ENCODE data around the gene PCDHA10.

DNA sequence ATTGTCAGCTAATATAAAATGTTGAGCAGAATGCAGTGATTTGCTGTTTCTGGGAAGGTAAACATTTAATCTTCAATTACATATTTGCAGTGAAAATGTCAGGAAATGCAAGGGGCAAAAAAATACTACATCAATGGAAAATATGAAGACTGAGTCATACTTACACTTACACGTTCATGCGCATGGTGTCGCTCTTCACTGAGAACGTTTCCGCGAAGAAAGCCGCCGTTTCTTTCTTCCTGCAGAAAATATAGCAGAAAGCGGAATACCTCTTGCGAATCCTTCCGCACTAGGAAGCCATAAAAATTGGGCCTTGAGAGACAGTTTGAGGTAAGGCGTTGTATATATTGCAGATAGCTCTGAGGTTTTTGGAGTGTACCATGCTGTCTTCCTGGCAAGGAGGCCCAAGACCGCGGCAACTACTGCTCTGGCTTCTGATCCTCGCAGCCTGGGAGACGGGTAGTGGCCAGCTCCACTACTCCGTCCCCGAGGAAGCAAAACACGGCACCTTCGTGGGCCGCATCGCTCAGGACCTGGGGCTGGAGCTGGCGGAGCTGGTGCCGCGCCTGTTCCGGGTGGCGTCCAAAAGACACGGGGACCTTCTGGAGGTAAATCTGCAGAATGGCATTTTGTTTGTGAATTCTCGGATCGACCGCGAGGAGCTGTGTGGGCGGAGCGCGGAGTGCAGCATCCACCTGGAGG is 26.3 kb downstream of the PCDHA10 start, which contains the start of gene PCDHA13:
- TF ChIP-seq, protein P1, sequence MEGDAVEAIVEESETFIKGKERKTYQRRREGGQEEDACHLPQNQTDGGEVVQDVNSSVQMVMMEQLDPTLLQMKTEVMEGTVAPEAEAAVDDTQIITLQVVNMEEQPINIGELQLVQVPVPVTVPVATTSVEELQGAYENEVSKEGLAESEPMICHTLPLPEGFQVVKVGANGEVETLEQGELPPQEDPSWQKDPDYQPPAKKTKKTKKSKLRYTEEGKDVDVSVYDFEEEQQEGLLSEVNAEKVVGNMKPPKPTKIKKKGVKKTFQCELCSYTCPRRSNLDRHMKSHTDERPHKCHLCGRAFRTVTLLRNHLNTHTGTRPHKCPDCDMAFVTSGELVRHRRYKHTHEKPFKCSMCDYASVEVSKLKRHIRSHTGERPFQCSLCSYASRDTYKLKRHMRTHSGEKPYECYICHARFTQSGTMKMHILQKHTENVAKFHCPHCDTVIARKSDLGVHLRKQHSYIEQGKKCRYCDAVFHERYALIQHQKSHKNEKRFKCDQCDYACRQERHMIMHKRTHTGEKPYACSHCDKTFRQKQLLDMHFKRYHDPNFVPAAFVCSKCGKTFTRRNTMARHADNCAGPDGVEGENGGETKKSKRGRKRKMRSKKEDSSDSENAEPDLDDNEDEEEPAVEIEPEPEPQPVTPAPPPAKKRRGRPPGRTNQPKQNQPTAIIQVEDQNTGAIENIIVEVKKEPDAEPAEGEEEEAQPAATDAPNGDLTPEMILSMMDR (IDR thresholded peaks at IDR 0.05; ENCODE audit: low read length) = no peak
- TF ChIP-seq EZH2 (optimal IDR thresholded peaks at IDR 0.05; ENCODE audit: low read depth, low read length) (no peak), EZH2phosphoT487 (IDR thresholded peaks at IDR 0.05; ENCODE audit: low read length) (no peak)

Data from MM.1S (cell line).